ENCODE measurements around the gene ZBTB32.
"Not testable (repeated sequence)": the region's sequence is repeated elsewhere in the genome, so short reads cannot be mapped to it uniquely, and the experiment has no call there.

Gene ZBTB32

GRCh38 chr19:35704218-35704617, at the start of gene ZBTB32:
TSS of gene ZBTB32 (plus strand) at chr19:35704558. CDS start at chr19:35714627, 10,069 bp downstream.
- no peak for DNase-seq (ENCODE audit: low spot score in 2 of 2)
- no peaks in the 10 kb centered on the region for H3K27me3 ChIP-seq (ENCODE audit: low read depth)
- no peaks in the 10 kb centered on the region for H3K4me1 ChIP-seq
- no peaks in the 10 kb centered on the region for H3K36me3 ChIP-seq (replicated peaks)
- H3K4me3 ChIP-seq = no peak within 1 kb of the TSS
- in situ Hi-C loops (cut with MboI; ENCODE audit: low sequenced_read_pairs) = no loop called here
- no peaks in the 10 kb centered on the region for H3K9me3 ChIP-seq

- H3K9me3 ChIP-seq; H3K27me3 ChIP-seq (ENCODE audit: low read depth); DNase-seq (ENCODE audit: low spot score in 2 of 2); H3K4me3 ChIP-seq; in situ Hi-C loops (cut with MboI; ENCODE audit: low sequenced_read_pairs); H3K4me1 ChIP-seq: not testable (repeated sequence)
- peaks cover 74% of the 10 kb centered on the region for H3K36me3 ChIP-seq (replicated peaks)
Observed at GRCh38 chr19:35654828-35655227, 49.5 kb upstream of the ZBTB32 start.

- in situ Hi-C loops (cut with MboI; ENCODE audit: low sequenced_read_pairs) = no loop called here
- Histone ChIP-seq H3K4me3 (no peak overlapping the region), H3K27me3 (ENCODE audit: low read depth) (no peaks in the 10 kb centered on the region), H3K36me3 (replicated peaks) (peaks cover 68% of the 10 kb centered on the region), H3K4me1 (no peaks in the 10 kb centered on the region), H3K9me3 (no peaks in the 10 kb centered on the region)
- no peak for DNase-seq (ENCODE audit: low spot score in 2 of 2)
Observed at GRCh38 chr19:35655600-35655999, 48.8 kb upstream of the ZBTB32 start.

GRCh38 chr19:35656700-35657099, 47.7 kb upstream of the ZBTB32 start:
- Histone ChIP-seq H3K4me3 (no peak overlapping the region), H3K4me1 (no peaks in the 10 kb centered on the region), H3K36me3 (replicated peaks) (peaks cover 57% of the 10 kb centered on the region), H3K9me3 (no peaks in the 10 kb centered on the region), H3K27me3 (ENCODE audit: low read depth) (no peaks in the 10 kb centered on the region)
- no peak for DNase-seq (ENCODE audit: low spot score in 2 of 2)
- in situ Hi-C loops (cut with MboI; ENCODE audit: low sequenced_read_pairs) = no loop called here

- no peaks in the 10 kb centered on the region for H3K27me3 ChIP-seq (ENCODE audit: low read depth)
- DNase-seq (ENCODE audit: low spot score in 2 of 2) = no peak
- no peaks in the 10 kb centered on the region for H3K4me1 ChIP-seq
- no peak overlapping the region for H3K4me3 ChIP-seq
- in situ Hi-C loops (cut with MboI; ENCODE audit: low sequenced_read_pairs) = no loop called here
- peaks cover 50% of the 10 kb centered on the region for H3K36me3 ChIP-seq (replicated peaks)
- no peaks in the 10 kb centered on the region for H3K9me3 ChIP-seq
Observed at GRCh38 chr19:35657904-35658700, 46.3 kb upstream of the ZBTB32 start.

- no peaks in the 10 kb centered on the region for H3K27me3 ChIP-seq (ENCODE audit: low read depth)
- H3K4me1 ChIP-seq = peaks cover 4% of the 10 kb centered on the region
- no peak for DNase-seq (ENCODE audit: low spot score in 2 of 2)
- H3K4me3 ChIP-seq = no peak overlapping the region
- in situ Hi-C loops (cut with MboI; ENCODE audit: low sequenced_read_pairs) = no loop called here
- H3K36me3 ChIP-seq (replicated peaks) = peaks cover 15% of the 10 kb centered on the region
- H3K9me3 ChIP-seq = no peaks in the 10 kb centered on the region
Observed at GRCh38 chr19:35661995-35662340, 42.4 kb upstream of the ZBTB32 start.

GRCh38 chr19:35663981-35664380, 40.4 kb upstream of the ZBTB32 start:
- no peaks in the 10 kb centered on the region for H3K36me3 ChIP-seq (replicated peaks)
- no peak for DNase-seq (ENCODE audit: low spot score in 2 of 2)
- H3K27me3 ChIP-seq (ENCODE audit: low read depth) = 0 out of 2 replicates have a peak, but pooled peaks cover 1% of the 10 kb centered on the region
- H3K4me1 ChIP-seq = peaks cover 4% of the 10 kb centered on the region
- in situ Hi-C loops (cut with MboI; ENCODE audit: low sequenced_read_pairs) = no loop called here
- no peak overlapping the region for H3K4me3 ChIP-seq
- no peaks in the 10 kb centered on the region for H3K9me3 ChIP-seq

- DNase-seq (ENCODE audit: low spot score in 2 of 2) = no peak
- peaks cover 9% of the 10 kb centered on the region; the same call in 1 of the 2 replicates for H3K27me3 ChIP-seq (ENCODE audit: low read depth)
- no peak overlapping the region for H3K4me3 ChIP-seq
- no peaks in the 10 kb centered on the region for H3K36me3 ChIP-seq (replicated peaks)
- H3K9me3 ChIP-seq = no peaks in the 10 kb centered on the region
- H3K4me1 ChIP-seq = peaks cover 4% of the 10 kb centered on the region
- in situ Hi-C loops (cut with MboI; ENCODE audit: low sequenced_read_pairs) = no loop called here
Observed at GRCh38 chr19:35665157-35665556, 39.2 kb upstream of the ZBTB32 start.

GRCh38 chr19:35665604-35666003, 38.8 kb upstream of the ZBTB32 start:
- in situ Hi-C loops (cut with MboI; ENCODE audit: low sequenced_read_pairs) = no loop called here
- H3K4me3 ChIP-seq = no peak overlapping the region
- peaks cover 4% of the 10 kb centered on the region for H3K4me1 ChIP-seq
- H3K9me3 ChIP-seq = no peaks in the 10 kb centered on the region
- H3K36me3 ChIP-seq (replicated peaks) = no peaks in the 10 kb centered on the region
- DNase-seq (ENCODE audit: low spot score in 2 of 2) = no peak
- H3K27me3 ChIP-seq (ENCODE audit: low read depth) = peaks cover 9% of the 10 kb centered on the region; the same call in 1 of the 2 replicates

GRCh38 chr19:35666251-35666913, 38.0 kb upstream of the ZBTB32 start, which contains the start of gene UPK1A:
TSS of gene UPK1A (plus strand) at chr19:35666517. CDS start at chr19:35666813, 296 bp downstream.
- in situ Hi-C loops (cut with MboI; ENCODE audit: low sequenced_read_pairs) = no loop called here
- no peak for DNase-seq (ENCODE audit: low spot score in 2 of 2)
- Histone ChIP-seq H3K9me3 (no peaks in the 10 kb centered on the region), H3K4me1 (peaks cover 4% of the 10 kb centered on the region), H3K36me3 (replicated peaks) (no peaks in the 10 kb centered on the region), H3K4me3 (no peak within 1 kb of the TSS), H3K27me3 (ENCODE audit: low read depth) (peaks cover 14% of the 10 kb centered on the region; the same call in 1 of the 2 replicates)

- H3K4me3 ChIP-seq = no peak overlapping the region
- no peaks in the 10 kb centered on the region for H3K36me3 ChIP-seq (replicated peaks)
- H3K4me1 ChIP-seq = 0 out of 2 replicates have a peak, but pooled peaks cover 2% of the 10 kb centered on the region
- DNase-seq (ENCODE audit: low spot score in 2 of 2) = no peak
- H3K27me3 ChIP-seq (ENCODE audit: low read depth) = peaks cover 21% of the 10 kb centered on the region; the same call in 1 of the 2 replicates
- in situ Hi-C loops (cut with MboI; ENCODE audit: low sequenced_read_pairs) = no loop called here
- no peaks in the 10 kb centered on the region for H3K9me3 ChIP-seq
Observed at GRCh38 chr19:35669566-35669965, 34.8 kb upstream of the ZBTB32 start.

- no peak overlapping the region for H3K4me3 ChIP-seq
- H3K27me3 ChIP-seq (ENCODE audit: low read depth) = peaks cover 21% of the 10 kb centered on the region; the same call in 1 of the 2 replicates
- no peaks in the 10 kb centered on the region for H3K36me3 ChIP-seq (replicated peaks)
- no peaks in the 10 kb centered on the region for H3K9me3 ChIP-seq
- DNase-seq (ENCODE audit: low spot score in 2 of 2) = no peak
- in situ Hi-C loops (cut with MboI; ENCODE audit: low sequenced_read_pairs) = no loop called here
- H3K4me1 ChIP-seq = 0 out of 2 replicates have a peak, but pooled peaks cover 2% of the 10 kb centered on the region
Observed at GRCh38 chr19:35669974-35670373, 34.4 kb upstream of the ZBTB32 start.

- Histone ChIP-seq H3K4me1 (0 out of 2 replicates have a peak, but pooled peaks cover 2% of the 10 kb centered on the region), H3K4me3 (no peak overlapping the region), H3K27me3 (ENCODE audit: low read depth) (peaks cover 21% of the 10 kb centered on the region; the same call in 1 of the 2 replicates), H3K9me3 (no peaks in the 10 kb centered on the region), H3K36me3 (replicated peaks) (no peaks in the 10 kb centered on the region)
- no peak for DNase-seq (ENCODE audit: low spot score in 2 of 2)
- in situ Hi-C loops (cut with MboI; ENCODE audit: low sequenced_read_pairs) = no loop called here
Observed at GRCh38 chr19:35670686-35671085, 33.7 kb upstream of the ZBTB32 start.

- Histone ChIP-seq H3K4me3 (no peak overlapping the region), H3K9me3 (no peaks in the 10 kb centered on the region), H3K36me3 (replicated peaks) (no peaks in the 10 kb centered on the region), H3K27me3 (ENCODE audit: low read depth) (peaks cover 21% of the 10 kb centered on the region; the same call in 1 of the 2 replicates), H3K4me1 (0 out of 2 replicates have a peak, but pooled peaks cover 2% of the 10 kb centered on the region)
- in situ Hi-C loops (cut with MboI; ENCODE audit: low sequenced_read_pairs) = no loop called here
- no peak for DNase-seq (ENCODE audit: low spot score in 2 of 2)
Observed at GRCh38 chr19:35671818-35672217, 32.5 kb upstream of the ZBTB32 start.

Measured in HAP-1 (cell line).